ENCODE measurements around the gene ECEL1.

Gene ECEL1

DNA sequence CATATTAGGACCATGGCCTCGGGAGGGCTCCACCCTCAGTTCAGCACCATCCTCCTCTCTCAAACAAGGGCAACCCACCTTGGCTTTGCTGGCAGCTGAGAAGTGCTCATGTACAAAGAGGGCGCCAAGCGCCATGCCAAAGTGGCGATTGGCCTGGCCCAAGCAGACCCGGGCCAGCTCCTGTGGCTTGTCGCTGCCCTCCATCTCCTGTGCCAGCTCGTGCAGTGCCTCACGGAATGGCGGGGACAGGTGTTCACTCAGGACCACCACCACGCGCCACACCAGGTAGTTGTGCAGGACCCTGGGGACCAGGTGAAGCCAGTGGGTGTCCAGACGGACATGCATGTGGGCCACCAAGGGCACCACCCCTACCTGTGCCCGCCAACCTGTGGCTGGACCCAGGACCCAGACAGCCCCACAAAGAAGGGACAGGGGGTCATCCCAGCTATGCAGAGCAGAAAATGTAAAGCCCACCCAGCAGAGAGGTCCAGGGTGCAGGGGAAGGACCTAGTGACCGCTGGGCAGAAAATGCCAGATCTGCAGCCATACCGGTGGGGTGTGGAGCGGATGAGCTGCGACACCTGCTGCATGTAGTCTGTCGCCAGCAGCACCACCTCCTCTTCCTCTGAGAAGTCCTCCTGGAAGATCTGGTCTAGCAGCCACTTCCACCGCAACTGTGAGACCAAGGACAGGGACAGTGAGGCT lies 3.6 kb downstream of the ECEL1 start:
- no peak for DNase-seq (ENCODE audit: low spot score)

DNA sequence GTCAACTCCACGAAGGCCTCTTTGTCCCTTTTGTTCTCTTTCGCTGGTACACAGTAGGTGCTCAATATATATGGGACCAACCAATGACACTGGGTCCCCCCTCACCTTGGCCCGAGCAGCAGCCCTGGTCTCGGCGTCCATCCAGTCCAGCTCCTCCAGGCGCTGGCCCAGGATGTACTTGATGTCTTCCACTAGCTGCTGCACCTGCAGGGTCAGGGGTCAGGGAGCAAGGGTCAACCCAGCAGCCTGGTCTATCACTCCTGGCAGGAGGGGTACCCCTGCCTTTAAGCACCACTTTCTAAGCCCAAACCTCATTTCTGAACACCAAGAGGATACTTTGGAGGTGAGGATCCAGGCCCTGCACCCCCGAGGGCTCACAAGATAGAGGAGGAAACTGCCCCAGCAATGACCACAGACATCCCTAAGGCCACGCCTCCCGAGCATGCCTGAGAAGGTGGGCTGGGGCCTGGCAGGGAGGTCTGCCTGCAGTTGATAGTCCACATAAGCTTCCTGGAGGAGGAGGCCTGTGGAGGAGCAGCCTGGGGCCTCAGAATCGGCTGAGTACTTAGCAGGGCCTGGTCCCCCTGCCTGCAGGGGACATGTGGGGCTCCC lies 4.2 kb downstream of the ECEL1 start:
- no peak for DNase-seq (ENCODE audit: low spot score)

DNA sequence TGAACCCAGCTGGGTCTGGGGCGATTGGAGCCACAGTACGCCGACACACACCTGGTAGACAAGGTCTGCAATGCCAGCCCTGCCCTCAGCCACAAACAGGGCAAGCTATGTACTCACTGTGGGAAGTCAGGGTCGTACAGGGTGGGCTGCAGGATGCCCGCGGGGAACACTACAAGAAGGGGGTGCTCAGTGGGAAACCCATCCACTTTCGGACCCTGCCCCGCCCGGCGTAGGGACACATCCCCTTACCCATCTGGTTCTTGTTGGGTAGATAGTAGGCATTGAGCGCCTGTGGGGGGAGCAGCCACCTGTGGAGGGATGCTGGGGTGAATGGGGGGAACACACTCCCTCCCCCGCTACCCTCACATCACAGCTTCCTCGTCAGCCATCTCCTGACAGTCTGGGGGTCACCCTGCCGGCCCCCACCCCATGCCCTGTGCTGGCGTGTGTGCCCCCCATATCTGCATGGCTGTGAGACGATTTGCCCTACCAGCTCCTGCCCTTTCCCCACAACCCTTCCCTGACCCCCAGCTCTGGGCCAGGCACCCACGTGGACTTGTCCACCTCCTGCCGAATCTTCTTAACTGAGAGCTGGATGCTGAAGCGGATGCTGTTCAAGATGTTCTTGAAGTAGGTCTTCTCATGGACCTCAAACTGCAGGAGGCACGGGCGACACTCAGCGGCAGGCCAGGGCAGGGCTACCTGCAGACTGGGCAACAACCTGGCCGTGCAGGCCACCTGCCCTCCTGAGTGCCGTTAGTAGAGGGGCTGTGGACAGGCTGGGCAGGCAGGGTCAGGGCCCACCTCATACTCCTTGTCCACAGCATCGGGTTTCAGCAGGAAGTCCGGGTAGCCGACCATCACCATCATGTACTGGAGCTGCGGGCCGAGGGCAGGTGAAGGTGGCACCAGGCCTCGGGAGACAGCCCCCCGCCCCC lies 5.1 kb downstream of the ECEL1 start:
- no peak for DNase-seq (ENCODE audit: low spot score)

- DNase-seq (ENCODE audit: low spot score): no peak
Observed at GRCh38 chr2:232481322-232482140, 6.1 kb downstream of the ECEL1 start.

DNA sequence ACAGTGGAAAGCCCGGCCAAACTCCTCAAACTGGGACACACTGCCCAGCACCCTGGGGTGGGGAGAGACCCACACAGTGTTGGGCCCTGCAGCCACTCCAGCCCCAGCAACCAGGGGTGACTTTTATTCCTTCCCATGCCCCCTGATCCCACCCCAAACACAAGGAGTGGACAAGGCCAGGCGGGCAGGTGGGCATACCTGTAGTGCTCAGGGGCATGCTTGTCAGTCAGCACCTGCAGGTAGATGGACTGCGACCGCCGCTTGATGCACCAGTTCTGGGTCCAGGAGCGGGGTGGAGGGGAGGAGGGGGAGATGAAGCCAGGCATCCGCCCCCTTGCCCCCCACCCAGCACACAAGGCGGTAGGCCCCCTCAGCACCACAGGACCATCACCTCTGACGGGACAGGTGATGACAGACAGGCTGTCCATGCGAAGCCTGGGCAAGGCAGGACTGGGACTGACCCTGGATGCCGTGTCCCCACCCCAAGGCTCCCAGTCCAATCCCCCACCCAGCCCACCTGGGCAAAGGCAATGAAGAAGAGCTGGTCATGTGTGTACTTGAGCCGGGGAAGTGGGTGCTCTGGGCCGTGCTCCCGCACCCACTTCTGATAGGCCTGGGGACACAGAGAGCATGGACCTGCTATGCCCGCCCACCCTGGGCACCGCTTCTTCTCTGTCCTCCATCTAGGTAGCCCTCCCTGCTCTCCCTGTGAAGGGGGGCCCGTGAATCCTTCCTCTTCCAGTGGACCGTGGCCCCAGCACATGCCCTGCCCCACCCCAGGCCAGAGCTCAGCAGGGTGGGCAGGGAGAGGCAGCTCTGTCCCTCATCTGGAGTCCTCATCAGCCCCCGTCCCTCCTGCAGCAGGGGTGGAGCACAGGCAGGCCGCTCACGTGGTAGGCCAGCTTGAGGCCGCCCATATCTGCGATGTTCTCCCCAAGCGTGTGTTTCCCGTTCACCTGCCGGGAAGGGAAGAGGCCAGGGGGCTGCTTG lies 7.1 kb downstream of the ECEL1 start:
- no peak for DNase-seq (ENCODE audit: low spot score)

DNA sequence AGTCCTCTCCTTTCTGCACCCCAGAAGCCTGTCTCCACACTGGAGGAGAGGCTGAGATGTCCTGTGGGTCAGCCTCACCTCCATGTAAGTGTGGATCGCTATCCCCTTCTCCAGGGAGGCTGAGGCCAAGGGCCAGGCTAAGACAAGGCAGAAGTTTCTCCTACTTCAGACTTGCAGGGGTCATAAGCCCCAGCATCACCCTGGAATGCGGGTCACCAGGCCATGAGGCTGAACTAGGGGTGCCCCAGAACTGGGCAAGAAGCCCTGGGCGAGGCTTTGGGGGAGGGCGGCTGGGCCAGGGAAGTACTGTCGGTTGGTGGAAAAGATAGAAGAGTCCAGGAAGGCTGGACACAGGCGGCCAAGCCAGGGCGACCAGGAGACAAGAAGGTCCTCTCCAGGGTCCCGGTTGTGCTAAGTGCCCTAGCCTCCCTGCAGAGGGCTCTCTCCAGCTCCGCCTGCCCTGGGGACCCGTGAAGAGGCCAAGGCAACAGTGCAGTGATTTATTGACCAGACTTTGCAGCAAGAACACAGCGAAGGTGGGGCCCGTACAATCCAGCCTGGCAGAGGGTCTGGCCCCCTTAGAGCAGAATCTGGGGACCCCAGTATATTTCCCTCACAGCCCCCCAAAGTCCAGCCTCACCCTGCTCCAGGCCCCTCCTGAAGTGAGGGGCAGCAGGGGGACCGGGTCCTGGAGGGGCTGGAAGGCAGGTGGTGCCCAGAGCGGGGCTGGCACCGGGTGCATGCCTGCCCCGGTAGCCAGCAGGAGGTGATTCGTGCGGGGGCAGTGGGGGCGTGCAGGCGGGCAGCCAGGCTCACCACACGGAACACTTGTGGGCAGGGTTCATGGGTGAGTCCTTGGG lies 8.1 kb downstream of the ECEL1 start:
- DNase-seq (ENCODE audit: low spot score): no peak

DNA sequence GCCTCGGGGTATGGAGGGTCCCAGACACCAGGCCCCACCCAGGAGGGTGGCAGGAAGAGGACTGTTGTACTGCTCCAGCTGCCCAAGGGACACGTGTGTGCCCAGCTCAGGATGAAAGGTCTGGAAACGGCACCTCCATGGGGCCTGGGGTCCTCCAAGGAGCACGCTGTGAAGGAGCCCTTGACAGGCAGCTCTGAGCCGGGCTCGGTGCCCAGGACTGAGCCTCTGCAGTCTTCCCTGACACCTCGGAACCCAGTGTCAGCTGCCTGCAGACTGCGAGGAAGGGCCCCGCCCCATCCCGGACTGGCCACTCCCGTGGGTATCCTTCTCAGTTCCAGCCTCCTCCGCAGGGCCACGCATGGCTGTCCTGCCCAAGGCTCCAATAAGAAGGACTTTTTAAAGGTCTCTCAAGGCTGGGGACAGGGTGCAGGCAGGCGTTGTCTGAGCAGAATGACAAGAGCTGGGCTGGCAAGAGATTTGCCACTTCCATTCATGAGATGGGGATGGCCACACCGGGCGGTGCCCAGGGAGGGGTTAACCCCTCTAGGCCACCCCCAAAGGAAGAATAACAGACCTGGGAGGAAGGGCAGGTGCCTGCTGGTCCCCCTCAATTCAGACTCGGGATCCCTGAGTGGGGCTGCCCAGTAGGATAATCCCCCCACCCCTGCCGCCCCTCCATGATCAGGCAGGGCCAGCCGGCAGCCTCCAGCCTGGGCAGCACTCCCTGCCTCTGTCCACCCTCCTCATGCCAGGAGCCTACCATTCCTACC lies 8.9 kb downstream of the ECEL1 start:
- no peak for DNase-seq (ENCODE audit: low spot score)

GRCh38 chr2:232477751-232478510 lies 9.7 kb downstream of the ECEL1 start:
- DNase-seq (ENCODE audit: low spot score): no peak

DNA sequence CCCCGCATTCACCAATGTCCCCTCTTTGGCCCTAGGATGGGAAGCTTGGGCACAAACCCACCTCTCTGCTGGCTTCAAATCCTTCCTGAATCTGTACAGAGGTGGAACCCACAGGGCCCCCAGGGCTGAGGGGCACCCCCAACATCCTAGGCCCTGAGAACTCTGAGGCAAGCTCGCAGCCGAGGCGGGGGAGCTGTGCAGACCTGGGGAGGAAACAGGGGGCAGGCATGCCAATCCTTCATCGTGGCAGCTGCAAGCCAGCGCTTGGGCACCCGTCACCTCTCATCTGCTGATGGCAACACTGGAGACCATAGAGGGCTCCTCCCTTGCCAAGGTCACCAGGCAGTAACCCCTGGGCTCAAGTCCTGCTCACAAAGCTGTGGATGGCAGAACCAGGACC lies 10.8 kb downstream of the ECEL1 start:
- DNase-seq (ENCODE audit: low spot score): no peak

DNA sequence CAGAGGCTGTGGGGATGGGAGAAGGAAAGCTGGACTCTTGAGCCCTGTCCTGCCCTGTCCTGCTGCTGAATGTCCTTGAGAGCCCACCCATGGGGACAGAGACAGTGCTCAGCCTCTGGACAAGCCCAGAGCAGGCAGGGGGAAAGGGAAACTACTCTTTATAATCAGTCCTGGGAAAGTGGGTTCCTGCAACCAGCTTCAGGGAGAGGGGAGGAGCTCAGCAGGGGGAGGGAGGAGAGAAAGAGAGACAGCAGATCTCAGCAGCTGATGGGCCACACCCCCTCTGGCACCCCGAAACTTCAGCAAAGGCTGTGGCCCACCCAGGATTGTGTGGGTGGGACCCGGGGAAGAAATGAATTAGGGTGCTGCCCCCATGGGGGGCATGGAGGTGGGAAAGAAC lies 11.6 kb downstream of the ECEL1 start:
- no peak for DNase-seq (ENCODE audit: low spot score)

DNA sequence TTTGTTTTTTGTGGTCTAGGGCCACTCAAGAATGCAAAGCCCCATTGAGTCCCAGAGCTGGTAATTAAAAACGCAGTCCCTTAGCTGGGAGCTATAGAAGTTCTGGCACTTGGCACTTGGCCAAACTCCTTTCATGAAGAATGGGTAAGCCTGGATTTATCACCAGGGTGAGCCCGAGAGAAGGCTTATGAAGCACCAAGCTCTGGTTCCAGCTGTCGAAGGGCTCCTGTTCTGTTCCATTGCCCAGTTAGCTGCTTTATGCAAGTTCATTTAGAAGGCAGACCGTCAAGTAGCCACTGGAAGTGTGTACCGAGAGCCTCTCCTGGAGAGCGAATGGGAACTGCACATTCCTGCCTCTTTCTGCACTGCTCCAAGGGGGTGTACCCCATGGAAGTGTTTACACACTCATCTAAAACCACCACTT lies 14.2 kb downstream of the ECEL1 start:
- no peak for DNase-seq (ENCODE audit: low spot score)

DNA sequence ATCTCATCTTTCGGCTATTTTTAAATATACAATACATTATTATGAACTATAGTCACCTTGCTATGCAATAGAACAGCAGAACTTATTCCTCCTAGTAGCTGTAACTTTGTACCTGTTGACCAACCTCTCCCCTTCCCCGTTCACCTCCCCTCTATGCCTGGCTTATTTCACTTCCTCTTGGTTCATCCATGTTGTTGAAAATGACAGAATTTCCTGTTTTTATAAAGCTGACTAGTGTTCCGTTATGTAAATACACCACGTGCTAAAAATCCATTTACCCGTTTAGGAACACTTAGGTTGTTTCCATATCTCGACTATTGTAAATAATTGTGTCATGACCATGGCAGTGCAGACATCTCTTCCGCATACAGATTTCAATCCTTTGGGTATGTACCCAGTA lies 21.4 kb downstream of the ECEL1 start:
- no peak for DNase-seq (ENCODE audit: low spot score)

GRCh38 chr2:232465061-232465460 lies 22.6 kb downstream of the ECEL1 start:
- no peak for DNase-seq (ENCODE audit: low spot score)

DNA sequence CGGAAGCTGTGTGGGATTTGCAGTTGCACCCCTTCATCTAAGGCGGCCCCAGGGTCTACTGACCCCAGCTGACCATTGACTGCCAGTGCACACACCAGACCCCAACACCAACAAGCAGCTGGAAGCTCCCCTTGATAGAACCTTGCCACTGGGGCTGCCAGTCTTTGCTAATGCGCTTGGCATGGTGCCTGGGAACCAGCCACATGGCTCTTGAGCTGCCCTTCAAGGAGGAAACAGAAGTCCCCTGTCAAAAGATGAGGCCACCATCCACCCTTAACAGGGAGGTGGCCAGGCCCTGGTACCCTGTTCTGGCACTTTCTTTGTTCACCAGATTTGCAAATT lies 23.1 kb downstream of the ECEL1 start:
- DNase-seq (ENCODE audit: low spot score): no peak

DNA sequence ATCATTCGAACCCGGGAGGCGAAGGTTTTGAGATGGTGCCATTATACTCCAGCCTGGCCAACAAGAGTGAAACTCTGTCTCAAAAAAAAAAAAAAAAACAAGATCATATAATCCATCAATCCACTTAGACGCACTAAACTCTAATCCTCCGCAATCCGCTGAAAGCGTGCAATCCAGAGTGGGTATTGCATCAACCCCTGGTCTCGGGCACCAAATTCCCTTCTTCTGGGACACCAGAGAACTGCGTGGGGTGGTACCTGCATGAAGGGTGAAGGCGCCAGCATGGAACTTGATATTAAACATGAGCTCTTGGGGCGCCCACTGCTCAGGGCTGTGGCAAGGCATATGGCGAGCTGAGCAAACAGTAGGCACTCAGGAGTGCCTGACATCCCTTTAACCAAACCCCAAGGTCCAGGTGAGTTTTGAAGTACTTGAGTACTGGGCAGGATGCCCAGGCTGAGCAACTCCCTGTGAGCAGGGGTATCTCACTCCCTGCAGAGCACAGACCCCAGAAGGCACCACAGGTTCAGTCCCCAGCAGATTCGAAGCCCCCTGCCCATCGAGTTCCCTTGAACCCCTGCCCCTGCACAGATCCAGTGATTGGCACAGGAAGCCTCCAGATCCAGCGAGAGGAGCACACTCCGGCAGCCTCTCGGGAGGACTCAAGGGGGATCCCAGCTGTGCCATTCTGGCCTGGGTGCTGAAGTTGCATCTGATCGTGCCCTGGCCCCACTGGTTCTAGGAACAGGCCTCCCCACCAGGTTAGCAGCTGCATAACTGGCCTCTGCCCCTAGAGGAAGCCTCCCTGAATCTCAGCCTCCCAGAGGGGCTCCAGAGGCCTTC lies 23.7 kb downstream of the ECEL1 start:
- no peak for DNase-seq (ENCODE audit: low spot score)

- no peak for DNase-seq (ENCODE audit: low spot score)
Observed at GRCh38 chr2:232460171-232460570, 27.5 kb downstream of the ECEL1 start.

DNA sequence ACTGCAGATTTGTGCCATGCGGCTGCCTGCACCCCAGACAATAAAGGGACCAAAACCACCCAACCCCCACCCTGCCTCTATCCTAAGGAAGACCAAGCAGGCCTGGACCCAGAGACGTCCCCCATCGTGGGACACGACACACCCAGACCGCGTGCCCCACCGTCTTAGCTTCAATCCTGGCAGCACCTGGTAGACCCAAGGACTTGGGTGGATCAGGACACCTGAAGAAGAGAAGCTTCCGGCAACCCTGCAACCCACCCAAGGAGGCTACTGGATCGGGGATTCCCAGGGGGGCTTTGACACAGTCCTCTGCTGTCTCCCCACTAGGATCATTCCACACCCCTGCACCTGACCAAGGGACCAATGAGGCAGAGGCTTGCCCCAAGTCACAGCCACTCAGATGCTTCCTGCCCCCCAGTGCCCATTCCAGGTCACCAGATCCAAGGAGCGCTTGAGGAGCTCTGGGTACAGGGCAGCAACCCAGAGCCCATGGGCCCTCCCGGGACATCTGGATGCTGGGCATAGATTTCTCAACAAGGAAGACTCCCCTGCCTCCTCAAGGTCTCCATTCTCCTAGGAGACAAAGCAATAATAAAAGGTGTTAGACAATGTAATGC lies 28.1 kb downstream of the ECEL1 start:
- DNase-seq (ENCODE audit: low spot score): no peak

Data from hepatic stellate cell (primary cell).